ENCODE data around the gene DNAH7. TPM values are rescaled to one million over a fixed set of nuclear protein-coding genes. Genes with fewer than 3 reads are reported as not detected.
"Not testable (repeated sequence)": the region's sequence is repeated elsewhere in the genome, so short reads cannot be mapped to it uniquely, and the experiment has no call there.

DNAH7 gene
- total RNA-seq, 4 donors from 2014 or later, result 0.10 to 1.2 (median 0.27) TPM

DNA sequence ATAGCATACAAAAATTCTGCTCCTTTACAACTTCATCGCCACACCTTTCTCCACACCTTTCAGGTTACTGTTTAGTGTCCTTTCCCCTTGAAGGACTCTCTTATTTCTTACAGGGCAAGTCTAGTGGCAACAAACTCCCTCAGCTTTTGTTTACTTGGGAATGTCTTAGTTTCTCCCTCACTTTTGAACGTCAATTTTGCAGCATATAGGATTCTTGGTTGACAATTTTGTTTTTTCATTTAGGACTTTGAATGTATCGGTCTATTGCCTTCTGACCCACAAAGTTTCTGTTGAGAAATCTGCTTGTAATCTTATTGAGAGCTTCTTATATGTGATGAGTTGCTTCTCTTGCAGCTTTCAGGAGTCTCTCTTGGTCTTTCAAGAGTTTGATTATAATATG is 368.2 kb downstream of the DNAH7 start:
- DNase-seq (ENCODE audit: low spot score in 2 of 2), result no peak
- WGBS, result 95% methylated on average over 3 of the region's 3 CpGs
- H3K4me3 ChIP-seq, result no peak overlapping the region
- peaks cover under 1% of the 10 kb centered on the region for H3K36me3 ChIP-seq
- H3K9me3 ChIP-seq, result peaks cover 6% of the 10 kb centered on the region
- H3K27me3 ChIP-seq, result no peaks in the 10 kb centered on the region
- TF ChIP-seq EP300 (IDR thresholded peaks at IDR 0.05), result no peak
- TF ChIP-seq POLR2A (IDR thresholded peaks at IDR 0.05), result no peak
- TF ChIP-seq POLR2AphosphoS5 (IDR thresholded peaks at IDR 0.05), result no peak
- TF ChIP-seq, protein P1, sequence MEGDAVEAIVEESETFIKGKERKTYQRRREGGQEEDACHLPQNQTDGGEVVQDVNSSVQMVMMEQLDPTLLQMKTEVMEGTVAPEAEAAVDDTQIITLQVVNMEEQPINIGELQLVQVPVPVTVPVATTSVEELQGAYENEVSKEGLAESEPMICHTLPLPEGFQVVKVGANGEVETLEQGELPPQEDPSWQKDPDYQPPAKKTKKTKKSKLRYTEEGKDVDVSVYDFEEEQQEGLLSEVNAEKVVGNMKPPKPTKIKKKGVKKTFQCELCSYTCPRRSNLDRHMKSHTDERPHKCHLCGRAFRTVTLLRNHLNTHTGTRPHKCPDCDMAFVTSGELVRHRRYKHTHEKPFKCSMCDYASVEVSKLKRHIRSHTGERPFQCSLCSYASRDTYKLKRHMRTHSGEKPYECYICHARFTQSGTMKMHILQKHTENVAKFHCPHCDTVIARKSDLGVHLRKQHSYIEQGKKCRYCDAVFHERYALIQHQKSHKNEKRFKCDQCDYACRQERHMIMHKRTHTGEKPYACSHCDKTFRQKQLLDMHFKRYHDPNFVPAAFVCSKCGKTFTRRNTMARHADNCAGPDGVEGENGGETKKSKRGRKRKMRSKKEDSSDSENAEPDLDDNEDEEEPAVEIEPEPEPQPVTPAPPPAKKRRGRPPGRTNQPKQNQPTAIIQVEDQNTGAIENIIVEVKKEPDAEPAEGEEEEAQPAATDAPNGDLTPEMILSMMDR (IDR thresholded peaks at IDR 0.05), result no peak
- no peak overlapping the region for H3K27ac ChIP-seq
- no peaks in the 10 kb centered on the region for H3K4me1 ChIP-seq

DNA sequence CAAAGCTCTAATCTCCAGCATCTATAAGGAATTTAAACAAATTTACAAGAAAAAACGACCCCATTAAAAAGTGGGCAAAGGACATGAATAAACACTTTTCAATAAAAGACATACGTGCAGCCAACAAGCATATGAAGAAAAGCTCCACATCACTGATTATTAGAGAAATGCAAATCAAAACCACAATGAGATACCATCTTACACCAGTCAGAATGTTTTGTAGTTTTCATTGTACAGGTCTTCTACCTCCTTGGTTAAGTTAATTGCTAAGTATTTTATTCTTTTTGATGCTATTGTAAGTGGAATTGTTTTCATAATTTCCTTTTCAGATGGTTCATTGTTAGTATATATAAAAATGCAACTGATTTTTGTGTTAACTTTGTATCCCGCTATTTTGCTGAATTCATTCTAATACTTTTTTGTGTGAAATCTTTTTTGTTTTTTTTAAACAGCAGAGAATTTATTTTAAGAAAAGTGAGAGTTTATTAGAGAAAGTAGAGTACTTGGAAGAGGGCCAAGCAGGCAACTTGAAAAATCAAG is 370.9 kb downstream of the DNAH7 start:
- Histone ChIP-seq H3K27me3 (no peaks in the 10 kb centered on the region), H3K4me1 (no peaks in the 10 kb centered on the region), H3K9me3 (peaks cover 9% of the 10 kb centered on the region), H3K4me3 (no peak overlapping the region), H3K27ac (no peak overlapping the region), H3K36me3 (peaks cover 7% of the 10 kb centered on the region)
- 86% methylated on average over 3 of the region's 3 CpGs for WGBS
- TF ChIP-seq, protein P1 (IDR thresholded peaks at IDR 0.05), result no peak
- TF ChIP-seq POLR2A (IDR thresholded peaks at IDR 0.05) (no peak), EP300 (IDR thresholded peaks at IDR 0.05) (no peak), POLR2AphosphoS5 (IDR thresholded peaks at IDR 0.05) (no peak)
- DNase-seq (ENCODE audit: low spot score in 2 of 2), result no peak

GRCh38 chr2:195696012-195696411 is 372.6 kb downstream of the DNAH7 start:
- Histone ChIP-seq H3K4me3 (no peak overlapping the region), H3K36me3 (peaks cover 7% of the 10 kb centered on the region), H3K4me1 (no peaks in the 10 kb centered on the region), H3K27ac (no peak overlapping the region), H3K27me3 (no peaks in the 10 kb centered on the region), H3K9me3 (peaks cover 9% of the 10 kb centered on the region)
- TF ChIP-seq POLR2AphosphoS5 (IDR thresholded peaks at IDR 0.05), result no peak
- TF ChIP-seq POLR2A (IDR thresholded peaks at IDR 0.05), result no peak
- TF ChIP-seq, protein P1 (IDR thresholded peaks at IDR 0.05), result no peak
- no peak for TF ChIP-seq EP300 (IDR thresholded peaks at IDR 0.05)
- no peak for DNase-seq (ENCODE audit: low spot score in 2 of 2)
- 83% methylated on average over 1 of the region's 1 CpG for WGBS

- Histone ChIP-seq H3K4me3 (no peak overlapping the region), H3K36me3 (peaks cover 7% of the 10 kb centered on the region), H3K4me1 (no peaks in the 10 kb centered on the region), H3K9me3 (peaks cover 3% of the 10 kb centered on the region), H3K27me3 (no peaks in the 10 kb centered on the region), H3K27ac (no peak overlapping the region)
- no peak for TF ChIP-seq POLR2A (IDR thresholded peaks at IDR 0.05)
- TF ChIP-seq, protein P1 (IDR thresholded peaks at IDR 0.05), result no peak
- no peak for TF ChIP-seq POLR2AphosphoS5 (IDR thresholded peaks at IDR 0.05)
- TF ChIP-seq EP300 (IDR thresholded peaks at IDR 0.05), result no peak
- no peak for DNase-seq (ENCODE audit: low spot score in 2 of 2)
- 84% methylated on average over 6 of the region's 8 CpGs for WGBS
Measured at GRCh38 chr2:195695002-195695631, 373.5 kb downstream of the DNAH7 start.

DNA sequence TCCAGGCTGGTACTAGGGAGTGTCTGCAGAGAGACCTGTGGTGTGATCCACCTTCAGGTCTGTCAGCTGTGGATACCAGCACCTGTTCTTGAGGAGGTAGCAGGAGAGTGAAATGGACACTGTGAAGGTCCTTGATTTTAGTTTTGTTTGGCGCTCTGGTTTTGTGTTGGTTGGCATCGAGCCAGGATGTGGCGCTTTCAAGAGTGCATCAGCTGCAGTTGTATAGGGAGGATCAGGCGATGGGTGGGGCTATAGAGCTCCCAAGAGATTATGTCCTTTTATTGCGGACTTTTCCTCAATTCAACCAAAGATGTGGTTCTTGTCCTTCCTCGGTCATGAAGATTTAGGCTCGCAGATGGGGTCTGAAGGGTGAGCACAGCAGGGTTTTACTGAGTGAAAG is 374.1 kb downstream of the DNAH7 start:
- H3K4me1 ChIP-seq, result no peaks in the 10 kb centered on the region
- no peaks in the 10 kb centered on the region for H3K27me3 ChIP-seq
- WGBS, result 94% methylated on average over 7 of the region's 7 CpGs
- no peak for DNase-seq (ENCODE audit: low spot score in 2 of 2)
- TF ChIP-seq EP300 (IDR thresholded peaks at IDR 0.05) (no peak), POLR2AphosphoS5 (IDR thresholded peaks at IDR 0.05) (no peak), POLR2A (IDR thresholded peaks at IDR 0.05) (no peak)
- TF ChIP-seq, protein P1 (IDR thresholded peaks at IDR 0.05), result no peak
- H3K27ac ChIP-seq, result no peak overlapping the region
- H3K4me3 ChIP-seq, result no peak overlapping the region
- peaks cover 7% of the 10 kb centered on the region for H3K36me3 ChIP-seq
- H3K9me3 ChIP-seq, result peaks cover 3% of the 10 kb centered on the region

- not testable (repeated sequence) for H3K4me3 ChIP-seq; H3K9me3 ChIP-seq; H3K36me3 ChIP-seq; H3K27me3 ChIP-seq; H3K4me1 ChIP-seq; H3K27ac ChIP-seq; DNase-seq (ENCODE audit: low spot score in 2 of 2)
- WGBS, result 85% methylated on average over 3 of the region's 3 CpGs
Measured at GRCh38 chr2:195692531-195692930, 376.1 kb downstream of the DNAH7 start.
